Esophagus squamous epithelium (tissue), 5 donors: ENCODE results near the gene DLX6. TPM values are rescaled to one million over a fixed set of nuclear protein-coding genes. Genes with fewer than 3 reads are reported as not detected.

Experiments used
- DNase-seq: peaks from one replicate; lab custom pipeline; 2025; lab: John Stamatoyannopoulos, UW
- H3K27ac ChIP-seq, 4 donors: fragments of 200-600 bp; sonication (generic); one replicate each; pipeline ENCODE4 v1.5.1; 2016 to 2019; ENCODE audit warnings: mild to moderate bottlenecking in 1 of 4
- H3K27me3 ChIP-seq, 4 donors: fragments of 200-600 bp; sonication (generic); 1 replicate in 3 of 4; 2 replicates in 1 of 4; pipeline versions ENCODE4 v1.5.1 to v1.6.0; 2017 to 2021; ENCODE audit warnings: antibody characterized with exemption in 1 of 4
- H3K36me3 ChIP-seq, 3 donors: fragments of 200-600 bp; sonication (generic); one replicate each; pipeline ENCODE4 v1.5.1; 2016 to 2019
- H3K4me1 ChIP-seq, 3 donors: fragments of 200-600 bp; sonication (generic); one replicate each; pipeline ENCODE4 v1.5.1; 2017 to 2019
- H3K4me3 ChIP-seq, 4 donors: fragments of 200-600 bp; sonication (generic); 1 replicate in 3 of 4; 2 replicates in 1 of 4; pipeline ENCODE4 v1.5.1; 2016 to 2019; ENCODE audit warnings: mild to moderate bottlenecking in 2 of 4, moderate library complexity in 1 of 4
- H3K9me3 ChIP-seq, 3 donors: fragments of 200-600 bp; sonication (generic); one replicate each; pipeline ENCODE4 v1.5.1; 2016 to 2019
- CTCF ChIP-seq, 6 experiments: fragments of 450-650 bp in 4 of 6; fragments of 200-600 bp in 2 of 6; sonication (generic) in 2 of 6; IDR thresholded peaks; one replicate each; pipeline ENCODE4 v1.5.1; 2016 to 2019; ENCODE audit warnings: antibody characterized with exemption in 6 of 6, mild to moderate bottlenecking in 4 of 6, moderate library complexity in 4 of 6
- POLR2A ChIP-seq, 4 donors: fragments of 450-650 bp; IDR thresholded peaks; one replicate each; pipeline ENCODE4 v1.6.1; 2017; ENCODE audit warnings: antibody characterized with exemption in 4 of 4, mild to moderate bottlenecking in 4 of 4, moderate library complexity in 3 of 4
- WGBS, 2 donors: methylation state at CpG; one replicate each; pipeline ENCODE4 v1.1.5; 2018; 5-methylcytosine and 5-hydroxymethylcytosine counted together
- intact Hi-C: fragments of 100-400 bp; cut with DNase I; formaldehyde crosslinking; loops from one replicate; pipeline ENCODE4 v1.15.0; 2022
- total RNA-seq, 4 donors: library from RNA; depleted of rRNA; stranded (reverse); fragments of >200 nt; gene quantifications; one replicate each; pipeline ENCODE4 v1.1.0, GENCODE V29; 2016
- donor health status: DM: yes; HTN: yes; CAD: no.

Gene DLX6
- total RNA-seq, 4 donors from 2014 or later: not detected

- TF ChIP-seq POLR2A (IDR thresholded peaks at IDR 0.05): no peak
- TF ChIP-seq CTCF (IDR thresholded peaks at IDR 0.05): no peak
- Histone ChIP-seq H3K36me3 (no peaks in the 10 kb centered on the region), H3K4me3 (no peak overlapping the region), H3K27me3 (peaks cover 7 to 100% (median 42%) of the 10 kb centered on the region in 4 donors), H3K27ac (no peak overlapping the region), H3K9me3 (no peaks in the 10 kb centered on the region), H3K4me1 (peaks cover 22 to 79% (median 37%) of the 10 kb centered on the region in 3 donors)
- WGBS, 2 donors: 40 to 47% methylated on average over 5 to 17 of the region's 17 CpGs
- DNase-seq: no peak
- intact Hi-C loops: no loop called here
Measured at GRCh38 chr7:97020601-97020995, 15.2 kb downstream of the DLX6 start.

GRCh38 chr7:97020996-97021746 is 15.8 kb downstream of the DLX6 start:
- no peaks in the 10 kb centered on the region for H3K36me3 ChIP-seq
- 13 to 36% methylated on average over 8 to 28 of the region's 67 CpGs for WGBS, 2 donors
- H3K4me3 ChIP-seq: peak overlapping the region in 1 of 4 donors; percentile 28
- H3K9me3 ChIP-seq: no peaks in the 10 kb centered on the region
- H3K27ac ChIP-seq: no peak overlapping the region
- peaks cover 7 to 100% (median 41%) of the 10 kb centered on the region in 4 donors for H3K27me3 ChIP-seq
- peaks cover 22 to 83% (median 37%) of the 10 kb centered on the region in 3 donors for H3K4me1 ChIP-seq
- no peak for DNase-seq
- intact Hi-C loops: no loop called here
- no peak for TF ChIP-seq CTCF (IDR thresholded peaks at IDR 0.05)
- no peak for TF ChIP-seq POLR2A (IDR thresholded peaks at IDR 0.05)

DNA sequence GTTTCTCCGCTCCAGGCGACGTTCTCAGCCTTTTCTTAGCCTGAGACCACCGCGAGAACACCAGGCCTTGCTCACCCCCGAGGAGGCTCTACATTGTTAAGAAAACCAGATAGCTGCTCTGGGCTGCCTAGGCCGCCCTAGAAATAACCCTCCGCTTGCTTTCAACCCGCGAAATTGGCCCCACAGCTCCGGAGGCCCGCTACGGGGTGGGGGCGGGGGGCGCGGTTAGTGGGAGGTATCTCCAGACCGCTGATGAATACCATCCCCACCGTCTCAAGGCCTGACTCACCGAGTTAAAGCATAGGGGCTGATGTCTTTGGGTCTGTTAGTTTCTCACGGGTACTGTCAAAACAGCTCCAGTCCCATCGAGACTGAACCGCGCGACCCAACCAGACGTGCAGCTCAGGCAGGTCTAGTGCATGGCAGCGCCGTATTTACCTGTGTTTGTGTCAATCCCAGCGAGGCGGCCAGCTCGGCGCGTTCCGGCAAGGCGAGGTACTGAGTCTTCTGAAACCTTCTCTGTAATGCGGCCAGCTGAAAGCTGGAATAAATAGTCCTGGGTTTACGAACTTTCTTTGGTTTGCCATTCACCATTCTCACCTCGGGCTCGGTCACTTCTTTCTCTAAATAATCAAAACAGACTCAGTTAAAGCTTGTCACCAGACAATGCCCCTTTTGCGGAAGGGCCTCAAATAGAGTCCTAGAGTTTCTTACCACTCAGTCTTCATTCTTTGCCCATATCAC is 16.6 kb downstream of the DLX6 start:
- Histone ChIP-seq H3K4me1 (peaks cover 16 to 83% (median 36%) of the 10 kb centered on the region in 3 donors), H3K27me3 (peaks cover 7 to 100% (median 41%) of the 10 kb centered on the region in 4 donors), H3K27ac (no peak overlapping the region), H3K9me3 (no peaks in the 10 kb centered on the region), H3K36me3 (no peaks in the 10 kb centered on the region), H3K4me3 (peak overlapping the region in 1 of 4 donors; percentile 28)
- TF ChIP-seq POLR2A (IDR thresholded peaks at IDR 0.05) (no peak), CTCF (IDR thresholded peaks at IDR 0.05) (no peak)
- WGBS, 2 donors: 40 to 55% methylated on average over 22 to 24 of the region's 39 CpGs
- intact Hi-C loops: no loop called here
- no peak for DNase-seq

DNA sequence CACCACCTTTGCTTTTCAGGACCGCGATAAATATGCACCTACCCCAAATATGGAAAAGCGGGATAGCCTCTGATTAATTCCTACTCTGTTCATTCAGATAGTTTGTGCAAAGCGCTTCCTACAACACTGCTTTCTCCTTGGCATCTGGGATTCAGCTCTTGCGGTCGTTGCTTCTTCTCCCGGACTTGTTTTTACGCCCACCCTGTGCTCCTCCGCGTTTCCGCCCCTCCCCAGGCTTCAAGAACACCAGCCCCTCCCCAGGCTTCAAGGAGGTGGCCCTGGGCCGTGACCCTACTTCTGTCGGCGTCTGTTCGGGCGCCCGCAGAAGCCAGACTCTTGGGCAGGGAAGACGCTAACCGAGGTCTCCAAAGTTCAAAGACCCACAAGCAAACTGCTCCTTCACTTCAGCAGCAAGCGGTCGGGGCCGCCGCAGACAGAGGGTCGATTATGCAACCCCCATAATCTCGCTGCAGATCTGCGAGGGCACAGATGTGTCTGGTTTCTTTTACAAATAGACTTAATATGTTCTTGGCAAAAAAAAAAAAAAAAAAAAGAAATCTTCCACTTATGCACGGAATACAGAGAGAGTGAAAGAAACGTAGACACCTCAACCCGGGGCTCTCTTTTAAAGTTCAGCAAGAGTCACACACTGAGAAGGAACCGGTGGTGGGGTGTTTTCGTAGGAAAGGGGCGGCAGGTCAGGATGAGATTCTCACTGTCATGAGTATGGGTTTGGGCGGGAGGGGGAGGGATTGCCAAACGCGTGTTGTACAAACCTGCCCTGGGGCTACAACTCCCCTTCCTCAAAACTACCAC is 17.3 kb downstream of the DLX6 start:
- Histone ChIP-seq H3K4me1 (peaks cover 15 to 83% (median 36%) of the 10 kb centered on the region in 3 donors), H3K4me3 (peak overlapping the region in 1 of 4 donors; percentile 10), H3K36me3 (no peaks in the 10 kb centered on the region), H3K27me3 (peaks cover 7 to 100% (median 33%) of the 10 kb centered on the region in 4 donors), H3K9me3 (no peaks in the 10 kb centered on the region), H3K27ac (no peak overlapping the region)
- TF ChIP-seq CTCF (IDR thresholded peaks at IDR 0.05) (no peak), POLR2A (IDR thresholded peaks at IDR 0.05) (no peak)
- no peak for DNase-seq
- intact Hi-C loops: no loop called here
- WGBS, 2 donors: 21 to 32% methylated on average over 26 to 29 of the region's 35 CpGs
